ENCODE data around the gene RFX1. TPM values are rescaled to one million over a fixed set of nuclear protein-coding genes. Genes with fewer than 3 reads are reported as not detected.

Gene RFX1
- total RNA-seq, 1 donor from 2014 or later, result 4.7 TPM

GRCh38 chr19:13918726-13919411, 87.3 kb downstream of the RFX1 start:
- Histone ChIP-seq H3K4me3 (ENCODE audit: low read length in 3 of 3) (no peak overlapping the region), H3K4me1 (ENCODE audit: control insufficient read depth in 3 of 3, insufficient read depth in 3 of 3, low read length in 3 of 3) (peaks cover 0 to 4% (median 2%) of the 10 kb centered on the region in 3 donors), H3K9ac (ENCODE audit: low read depth in 1 of 3, low read length in 3 of 3) (no peak overlapping the region), H3K27me3 (ENCODE audit: control insufficient read depth in 3 of 3, insufficient read depth in 3 of 3, low read length in 3 of 3) (no peaks in the 10 kb centered on the region), H3K9me3 (ENCODE audit: control insufficient read depth in 3 of 3, low read length in 3 of 3) (no peaks in the 10 kb centered on the region), H3K27ac (ENCODE audit: low read depth, low read length) (no peak overlapping the region), H3K36me3 (ENCODE audit: control insufficient read depth in 3 of 3, insufficient read depth in 3 of 3, low read length in 3 of 3) (peaks cover 49 to 56% (median 51%) of the 10 kb centered on the region in 3 donors)

GRCh38 chr19:13917888-13918406, 88.2 kb downstream of the RFX1 start:
- Histone ChIP-seq H3K27ac (ENCODE audit: low read depth, low read length) (no peak overlapping the region), H3K27me3 (ENCODE audit: control insufficient read depth in 3 of 3, insufficient read depth in 3 of 3, low read length in 3 of 3) (no peaks in the 10 kb centered on the region), H3K4me3 (ENCODE audit: low read length in 3 of 3) (no peak overlapping the region), H3K9ac (ENCODE audit: low read depth in 1 of 3, low read length in 3 of 3) (no peak overlapping the region), H3K4me1 (ENCODE audit: control insufficient read depth in 3 of 3, insufficient read depth in 3 of 3, low read length in 3 of 3) (peaks cover 0 to 4% (median 2%) of the 10 kb centered on the region in 3 donors), H3K36me3 (ENCODE audit: control insufficient read depth in 3 of 3, insufficient read depth in 3 of 3, low read length in 3 of 3) (peaks cover 50 to 52% (median 52%) of the 10 kb centered on the region in 3 donors), H3K9me3 (ENCODE audit: control insufficient read depth in 3 of 3, low read length in 3 of 3) (no peaks in the 10 kb centered on the region)

- no peak overlapping the region for H3K27ac ChIP-seq (ENCODE audit: low read depth, low read length)
- peaks cover 34 to 43% (median 41%) of the 10 kb centered on the region in 3 donors for H3K36me3 ChIP-seq (ENCODE audit: control insufficient read depth in 3 of 3, insufficient read depth in 3 of 3, low read length in 3 of 3)
Measured at GRCh38 chr19:13914777-13915176, 91.3 kb downstream of the RFX1 start.

GRCh38 chr19:13913352-13913751, 92.8 kb downstream of the RFX1 start:
- no peaks in the 10 kb centered on the region for H3K9me3 ChIP-seq (ENCODE audit: control insufficient read depth in 3 of 3, low read length in 3 of 3)
- H3K4me3 ChIP-seq (ENCODE audit: low read length in 3 of 3), result no peak overlapping the region
- H3K36me3 ChIP-seq (ENCODE audit: control insufficient read depth in 3 of 3, insufficient read depth in 3 of 3, low read length in 3 of 3), result peaks cover 28 to 40% (median 40%) of the 10 kb centered on the region in 3 donors
- no peaks in the 10 kb centered on the region for H3K27me3 ChIP-seq (ENCODE audit: control insufficient read depth in 3 of 3, insufficient read depth in 3 of 3, low read length in 3 of 3)
- no peak overlapping the region for H3K27ac ChIP-seq (ENCODE audit: low read depth, low read length)
- H3K9ac ChIP-seq (ENCODE audit: low read depth in 1 of 3, low read length in 3 of 3), result no peak overlapping the region
- H3K4me1 ChIP-seq (ENCODE audit: control insufficient read depth in 3 of 3, insufficient read depth in 3 of 3, low read length in 3 of 3), result peaks cover 0 to 4% (median 2%) of the 10 kb centered on the region in 3 donors

More at GRCh38 chr19:13914777-13915176, 91.3 kb downstream of the RFX1 start:
- H3K4me3 ChIP-seq (ENCODE audit: low read length in 3 of 3), result no peak overlapping the region
- no peaks in the 10 kb centered on the region for H3K27me3 ChIP-seq (ENCODE audit: control insufficient read depth in 3 of 3, insufficient read depth in 3 of 3, low read length in 3 of 3)
- H3K9ac ChIP-seq (ENCODE audit: low read depth in 1 of 3, low read length in 3 of 3), result no peak overlapping the region
- H3K4me1 ChIP-seq (ENCODE audit: control insufficient read depth in 3 of 3, insufficient read depth in 3 of 3, low read length in 3 of 3), result peaks cover 0 to 4% (median 2%) of the 10 kb centered on the region in 3 donors
- no peaks in the 10 kb centered on the region for H3K9me3 ChIP-seq (ENCODE audit: control insufficient read depth in 3 of 3, low read length in 3 of 3)

Other genes starting within 250 kb of the RFX1 start
- 16.2 TPM for gene MRI1, start 241.8 kb downstream of the RFX1 start, total RNA-seq
- gene C19orf53, start 231.9 kb downstream of the RFX1 start, total RNA-seq, result 36.0 TPM
- gene ZSWIM4, start 210.9 kb downstream of the RFX1 start, total RNA-seq, result 2.6 TPM
- not detected for gene NANOS3, start 129.2 kb downstream of the RFX1 start, total RNA-seq
- 1.6 TPM for gene BRME1, start 100.2 kb downstream of the RFX1 start, total RNA-seq
- gene CC2D1A, start 100.1 kb downstream of the RFX1 start, total RNA-seq, result 2.1 TPM
- not detected for gene PODNL1, start 67.9 kb downstream of the RFX1 start, total RNA-seq
- gene DCAF15, start 53.8 kb downstream of the RFX1 start, total RNA-seq, result 6.3 TPM
- gene RLN3, start 21.8 kb upstream of the RFX1 start, total RNA-seq, result not detected
- gene IL27RA, start 25.4 kb upstream of the RFX1 start, total RNA-seq, result 2.6 TPM
- not detected for gene PALM3, start 55.8 kb upstream of the RFX1 start, total RNA-seq
- gene MISP3, start 66.5 kb upstream of the RFX1 start, total RNA-seq, result not detected
- gene C19orf67, start 79.5 kb upstream of the RFX1 start, total RNA-seq, result not detected
- 12.5 TPM for gene SAMD1, start 84.4 kb upstream of the RFX1 start, total RNA-seq
- 137 TPM for gene PRKACA, start 111.4 kb upstream of the RFX1 start, total RNA-seq
- gene ASF1B, start 130.3 kb upstream of the RFX1 start, total RNA-seq, result 3.7 TPM
- 12.0 TPM for gene ADGRL1, start 199.8 kb upstream of the RFX1 start, total RNA-seq

Data from skeletal muscle tissue (tissue), 4 donors.